H9 (cell line): ENCODE measurements around the gene ABLIM1. TPM values are rescaled to one million over a fixed set of nuclear protein-coding genes. Genes with fewer than 3 reads are reported as not detected.

Experiments
- DNase-seq: peaks from one replicate; pipeline ENCODE4 v3.0.0-alpha.2; 2017
- H2AFZ ChIP-seq: one replicate; pipeline ENCODE4 v1.6.1; 2013; ENCODE audit warnings: mild to moderate bottlenecking, low read length, control low read depth, moderate library complexity
- H2AK5ac ChIP-seq: 2 replicates; pipeline ENCODE4 v1.6.1; 2013; ENCODE audit warnings: low read length, control low read depth, mixed read lengths; ENCODE audit not compliant: insufficient read length
- H2BK120ac ChIP-seq: one replicate; pipeline ENCODE4 v1.6.1; 2013; ENCODE audit warnings: low read depth, mild to moderate bottlenecking, low read length, control low read depth, inconsistent platforms; ENCODE audit not compliant: poor library complexity, severe bottlenecking
- H2BK12ac ChIP-seq: 2 replicates; pipeline ENCODE4 v1.6.1; 2013; ENCODE audit warnings: low read length, control low read depth, mixed read lengths, low read depth; ENCODE audit not compliant: insufficient read length
- H2BK15ac ChIP-seq: 2 replicates; pipeline ENCODE4 v1.6.1; 2013; ENCODE audit warnings: low read depth, low read length, control low read depth
- H2BK20ac ChIP-seq: one replicate; pipeline ENCODE4 v1.6.1; 2013; ENCODE audit warnings: low read depth, mild to moderate bottlenecking, low read length, control low read depth, inconsistent platforms; ENCODE audit not compliant: poor library complexity, severe bottlenecking
- H2BK5ac ChIP-seq: 2 replicates; pipeline ENCODE4 v1.6.1; 2013; ENCODE audit warnings: low read length, control low read depth, mixed read lengths; ENCODE audit not compliant: insufficient read length
- H3K14ac ChIP-seq: 2 replicates; pipeline ENCODE4 v1.6.1; 2013; ENCODE audit warnings: low read length, control low read depth; ENCODE audit not compliant: insufficient read depth
- H3K18ac ChIP-seq: 2 replicates; pipeline ENCODE4 v1.6.1; 2013; ENCODE audit warnings: low read depth, mild to moderate bottlenecking, mixed read lengths, low read length, control low read depth; ENCODE audit not compliant: insufficient read length
- H3K23ac ChIP-seq: 2 replicates; pipeline ENCODE4 v1.6.1; 2013; ENCODE audit warnings: low read length, control low read depth, mixed read lengths, low read depth; ENCODE audit not compliant: insufficient read length
- H3K23me2 ChIP-seq: 2 replicates; pipeline ENCODE4 v1.6.1; 2013; ENCODE audit warnings: low read depth, mild to moderate bottlenecking, mixed read lengths, low read length, control low read depth; ENCODE audit not compliant: insufficient read length, poor library complexity, severe bottlenecking
- H3K27ac ChIP-seq: 2 replicates; pipeline ENCODE4 v1.5.1; 2013; ENCODE audit warnings: low read length, control low read depth, mixed read lengths, low read depth; ENCODE audit not compliant: insufficient read length
- H3K27me3 ChIP-seq: 2 replicates; pipeline ENCODE4 v1.6.1; 2013; ENCODE audit warnings: low read length, control low read depth, inconsistent platforms; ENCODE audit not compliant: insufficient read depth
- H3K4ac ChIP-seq: 2 replicates; pipeline ENCODE4 v1.6.1; 2013; ENCODE audit warnings: low read depth, mild to moderate bottlenecking, control low read depth, inconsistent platforms, low read length, moderate library complexity
- H3K4me1 ChIP-seq: 2 replicates; pipeline ENCODE4 v1.6.1; 2013; ENCODE audit warnings: low read length, control low read depth, inconsistent platforms; ENCODE audit not compliant: insufficient read depth
- H3K4me2 ChIP-seq: 2 replicates; pipeline ENCODE4 v1.6.1; 2013; ENCODE audit warnings: low read length, control low read depth, mixed read lengths; ENCODE audit not compliant: insufficient read length, insufficient read depth
- H3K56ac ChIP-seq: 2 replicates; pipeline ENCODE4 v1.6.1; 2013; ENCODE audit warnings: low read depth, mild to moderate bottlenecking, mixed read lengths, low read length, control low read depth; ENCODE audit not compliant: insufficient read length
- H3K79me1 ChIP-seq: 2 replicates; pipeline ENCODE4 v1.6.1; 2013; ENCODE audit warnings: low read depth, mild to moderate bottlenecking, moderate library complexity, low read length, control low read depth, inconsistent platforms; ENCODE audit not compliant: insufficient read depth, poor library complexity, severe bottlenecking
- H3K79me2 ChIP-seq: 2 replicates; pipeline ENCODE4 v1.6.1; 2013; ENCODE audit warnings: low read length, control low read depth, inconsistent platforms; ENCODE audit not compliant: insufficient read depth
- H3K9ac ChIP-seq: 2 replicates; pipeline ENCODE4 v1.6.1; 2013; ENCODE audit warnings: low read length, control low read depth, mixed read lengths; ENCODE audit not compliant: insufficient read length; ENCODE audit errors: extremely low read depth
- H3K9me3 ChIP-seq: one replicate; pipeline ENCODE4 v1.6.1; 2013; ENCODE audit warnings: low read depth, low read length, inconsistent platforms; ENCODE audit not compliant: control insufficient read depth
- H3T11ph ChIP-seq: one replicate; pipeline ENCODE4 v1.6.1; 2013; ENCODE audit warnings: mild to moderate bottlenecking, low read length, control low read depth, inconsistent platforms
- H4K20me1 ChIP-seq: one replicate; pipeline ENCODE4 v1.6.1; 2013; ENCODE audit not compliant: control insufficient read depth, insufficient read length, insufficient read depth
- H4K5ac ChIP-seq: 2 replicates; pipeline ENCODE4 v1.6.1; 2013; ENCODE audit warnings: low read depth, mild to moderate bottlenecking, mixed read lengths, low read length, control low read depth; ENCODE audit not compliant: insufficient read length
- H4K8ac ChIP-seq: replicated peaks from 2 replicates; pipeline ENCODE4 v1.6.1; 2013; ENCODE audit warnings: low read length, control low read depth, mixed read lengths, low read depth; ENCODE audit not compliant: insufficient read length
- H4K91ac ChIP-seq: 2 replicates; pipeline ENCODE4 v1.6.1; 2013; ENCODE audit warnings: low read depth, mild to moderate bottlenecking, moderate library complexity, mixed read lengths, low read length, control low read depth; ENCODE audit not compliant: insufficient read length
- H3K27ac Mint-ChIP-seq, 3 experiments: 2 replicates in 2 of 3; 3 replicates in 1 of 3; pipeline ENCODE4 v1.8.0; 2020 to 2021; ENCODE audit warnings: mixed read lengths in 3 of 3, mild to moderate bottlenecking in 1 of 3, moderate library complexity in 1 of 3
- H3K27me3 Mint-ChIP-seq: 2 replicates; pipeline ENCODE4 v1.8.0; 2021; ENCODE audit warnings: low read depth, mild to moderate bottlenecking, moderate library complexity, mixed read lengths
- H3K36me3 Mint-ChIP-seq, 3 experiments: 2 replicates in 2 of 3; 3 replicates in 1 of 3; pipeline ENCODE4 v1.8.0; 2020 to 2021; ENCODE audit warnings: low read depth in 3 of 3, mixed read lengths in 3 of 3; ENCODE audit not compliant: insufficient read depth in 1 of 3
- H3K4me1 Mint-ChIP-seq, 2 experiments: 2 replicates each; pipeline ENCODE4 v1.8.0; 2020; ENCODE audit warnings: mixed read lengths in 2 of 2
- H3K4me3 Mint-ChIP-seq, 2 experiments: 2 replicates in 1 of 2; 3 replicates in 1 of 2; pipeline ENCODE4 v1.8.0; 2020 to 2021; ENCODE audit warnings: mild to moderate bottlenecking in 2 of 2, mixed read lengths in 2 of 2, moderate library complexity in 1 of 2
- H3K9me3 Mint-ChIP-seq, 2 experiments: 2 replicates in 1 of 2; 3 replicates in 1 of 2; pipeline ENCODE4 v1.8.0; 2020; ENCODE audit warnings: mild to moderate bottlenecking in 2 of 2, mixed read lengths in 2 of 2, moderate library complexity in 1 of 2
- CTCF ChIP-seq: fragments of 200-600 bp; sonication (generic); conservative IDR thresholded peaks from 3 replicates; pipeline ENCODE4 v1.8.0; 2021; ENCODE audit warnings: antibody characterized with exemption, mild to moderate bottlenecking
- WGBS: extraction: QIAGEN DNeasy Blood & Tissue Kit; methylation state at CpG from one replicate; pipeline ENCODE4 v1.1.7; 2013; ENCODE audit warnings: missing lambda C conversion rate, low lambda C conversion rate, mixed read lengths; ENCODE audit not compliant: insufficient read length; ENCODE audit errors: extremely low coverage; 5-methylcytosine and 5-hydroxymethylcytosine counted together
- total RNA-seq: library from RNA; stranded (reverse); gene quantifications from 2 replicates; pipeline ENCODE4 v1.2.1, GENCODE V29; 2021

The ABLIM1 gene
- total RNA-seq, 1 experiment from 2014 or later, result 32.1 TPM

GRCh38 chr10:114688786-114689185, 30.7 kb upstream of the ABLIM1 start:
- H3K4me1 ChIP-seq, result no peaks in the 10 kb centered on the region
- no peaks in the 10 kb centered on the region for H3K79me1 ChIP-seq
- H2BK5ac ChIP-seq, result no peak overlapping the region
- H3K23ac ChIP-seq, result no peak overlapping the region
- no CpG with 5 or more reads among the region's 5 CpGs for WGBS
- H3K56ac ChIP-seq, result no peak overlapping the region
- peaks cover 8 to 22% of the 10 kb centered on the region in 2 experiments for H3K4me1 Mint-ChIP-seq
- H4K8ac ChIP-seq, result no peak overlapping the region
- no peak for DNase-seq
- no peaks in the 10 kb centered on the region for H3K27me3 ChIP-seq
- H3K36me3 Mint-ChIP-seq, result no peaks in the 10 kb centered on the region
- no peak overlapping the region for H3K14ac ChIP-seq
- H4K5ac ChIP-seq, result no peak overlapping the region
- no peak overlapping the region for H3K4ac ChIP-seq
- H3K79me2 ChIP-seq, result no peaks in the 10 kb centered on the region
- no peak overlapping the region for H3K4me2 ChIP-seq
- H2BK20ac ChIP-seq, result no peak overlapping the region
- no peak overlapping the region for H3K27ac Mint-ChIP-seq
- H3K4me3 Mint-ChIP-seq, result no peak overlapping the region
- no peak overlapping the region for H3K9ac ChIP-seq
- H3K9me3 ChIP-seq, result no peaks in the 10 kb centered on the region
- no peak overlapping the region for H3K27ac ChIP-seq
- no peak overlapping the region for H2AK5ac ChIP-seq
- H3K27me3 Mint-ChIP-seq, result no peaks in the 10 kb centered on the region
- no peak overlapping the region for H2BK15ac ChIP-seq
- no peak for TF ChIP-seq CTCF
- H3T11ph ChIP-seq, result no peak overlapping the region
- no peak overlapping the region for H2BK12ac ChIP-seq
- no peak overlapping the region for H4K91ac ChIP-seq
- no peaks in the 10 kb centered on the region for H4K20me1 ChIP-seq
- H3K23me2 ChIP-seq, result no peaks in the 10 kb centered on the region
- no peak overlapping the region for H2BK120ac ChIP-seq
- no peak overlapping the region for H3K18ac ChIP-seq
- H2AFZ ChIP-seq, result no peak overlapping the region
- H3K9me3 Mint-ChIP-seq, result no peaks in the 10 kb centered on the region
